Measurements from ENCODE around the gene DCAF15. TPM values are rescaled to one million over a fixed set of nuclear protein-coding genes. Genes with fewer than 3 reads are reported as not detected.

Gene DCAF15
- total and polyA plus RNA-seq, 2 experiments from 2014 or later, result 39.5 to 81.3 TPM

DNA sequence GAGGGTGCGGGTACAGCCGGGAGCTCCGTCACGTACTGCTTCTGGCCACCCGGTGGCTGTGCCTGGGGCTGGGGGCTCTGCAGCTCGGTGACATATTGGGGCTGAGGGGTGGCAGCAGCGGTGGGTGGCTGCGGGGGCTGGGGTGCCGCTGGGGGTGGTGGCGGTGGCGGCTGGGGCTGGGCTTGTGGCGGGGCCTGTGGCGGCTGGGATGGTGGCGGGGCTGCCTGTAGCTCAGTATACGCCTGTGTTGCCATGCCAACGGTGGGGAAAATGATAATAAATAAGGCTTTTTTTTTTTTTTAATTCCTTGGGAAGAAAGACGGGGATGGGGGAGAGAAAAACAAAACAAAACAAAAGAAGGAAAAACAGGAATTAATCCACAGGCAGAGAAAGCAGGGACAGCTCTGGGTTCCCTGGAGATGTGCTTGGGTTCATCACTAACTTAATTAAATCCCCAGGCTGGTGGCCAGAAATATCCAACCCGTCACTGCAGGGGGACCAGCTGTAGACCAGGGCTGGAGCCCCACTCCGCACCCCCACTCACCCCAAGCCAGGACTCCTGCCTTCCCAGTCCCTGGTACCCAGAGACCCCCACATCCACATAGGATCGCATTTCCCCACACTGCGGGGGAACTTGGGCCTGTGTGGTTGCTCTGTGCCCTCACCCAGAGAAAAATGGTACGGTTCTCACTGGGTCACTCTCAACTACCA, 41.4 kb downstream of the DCAF15 start (continued):
- TF ChIP-seq, protein P1, sequence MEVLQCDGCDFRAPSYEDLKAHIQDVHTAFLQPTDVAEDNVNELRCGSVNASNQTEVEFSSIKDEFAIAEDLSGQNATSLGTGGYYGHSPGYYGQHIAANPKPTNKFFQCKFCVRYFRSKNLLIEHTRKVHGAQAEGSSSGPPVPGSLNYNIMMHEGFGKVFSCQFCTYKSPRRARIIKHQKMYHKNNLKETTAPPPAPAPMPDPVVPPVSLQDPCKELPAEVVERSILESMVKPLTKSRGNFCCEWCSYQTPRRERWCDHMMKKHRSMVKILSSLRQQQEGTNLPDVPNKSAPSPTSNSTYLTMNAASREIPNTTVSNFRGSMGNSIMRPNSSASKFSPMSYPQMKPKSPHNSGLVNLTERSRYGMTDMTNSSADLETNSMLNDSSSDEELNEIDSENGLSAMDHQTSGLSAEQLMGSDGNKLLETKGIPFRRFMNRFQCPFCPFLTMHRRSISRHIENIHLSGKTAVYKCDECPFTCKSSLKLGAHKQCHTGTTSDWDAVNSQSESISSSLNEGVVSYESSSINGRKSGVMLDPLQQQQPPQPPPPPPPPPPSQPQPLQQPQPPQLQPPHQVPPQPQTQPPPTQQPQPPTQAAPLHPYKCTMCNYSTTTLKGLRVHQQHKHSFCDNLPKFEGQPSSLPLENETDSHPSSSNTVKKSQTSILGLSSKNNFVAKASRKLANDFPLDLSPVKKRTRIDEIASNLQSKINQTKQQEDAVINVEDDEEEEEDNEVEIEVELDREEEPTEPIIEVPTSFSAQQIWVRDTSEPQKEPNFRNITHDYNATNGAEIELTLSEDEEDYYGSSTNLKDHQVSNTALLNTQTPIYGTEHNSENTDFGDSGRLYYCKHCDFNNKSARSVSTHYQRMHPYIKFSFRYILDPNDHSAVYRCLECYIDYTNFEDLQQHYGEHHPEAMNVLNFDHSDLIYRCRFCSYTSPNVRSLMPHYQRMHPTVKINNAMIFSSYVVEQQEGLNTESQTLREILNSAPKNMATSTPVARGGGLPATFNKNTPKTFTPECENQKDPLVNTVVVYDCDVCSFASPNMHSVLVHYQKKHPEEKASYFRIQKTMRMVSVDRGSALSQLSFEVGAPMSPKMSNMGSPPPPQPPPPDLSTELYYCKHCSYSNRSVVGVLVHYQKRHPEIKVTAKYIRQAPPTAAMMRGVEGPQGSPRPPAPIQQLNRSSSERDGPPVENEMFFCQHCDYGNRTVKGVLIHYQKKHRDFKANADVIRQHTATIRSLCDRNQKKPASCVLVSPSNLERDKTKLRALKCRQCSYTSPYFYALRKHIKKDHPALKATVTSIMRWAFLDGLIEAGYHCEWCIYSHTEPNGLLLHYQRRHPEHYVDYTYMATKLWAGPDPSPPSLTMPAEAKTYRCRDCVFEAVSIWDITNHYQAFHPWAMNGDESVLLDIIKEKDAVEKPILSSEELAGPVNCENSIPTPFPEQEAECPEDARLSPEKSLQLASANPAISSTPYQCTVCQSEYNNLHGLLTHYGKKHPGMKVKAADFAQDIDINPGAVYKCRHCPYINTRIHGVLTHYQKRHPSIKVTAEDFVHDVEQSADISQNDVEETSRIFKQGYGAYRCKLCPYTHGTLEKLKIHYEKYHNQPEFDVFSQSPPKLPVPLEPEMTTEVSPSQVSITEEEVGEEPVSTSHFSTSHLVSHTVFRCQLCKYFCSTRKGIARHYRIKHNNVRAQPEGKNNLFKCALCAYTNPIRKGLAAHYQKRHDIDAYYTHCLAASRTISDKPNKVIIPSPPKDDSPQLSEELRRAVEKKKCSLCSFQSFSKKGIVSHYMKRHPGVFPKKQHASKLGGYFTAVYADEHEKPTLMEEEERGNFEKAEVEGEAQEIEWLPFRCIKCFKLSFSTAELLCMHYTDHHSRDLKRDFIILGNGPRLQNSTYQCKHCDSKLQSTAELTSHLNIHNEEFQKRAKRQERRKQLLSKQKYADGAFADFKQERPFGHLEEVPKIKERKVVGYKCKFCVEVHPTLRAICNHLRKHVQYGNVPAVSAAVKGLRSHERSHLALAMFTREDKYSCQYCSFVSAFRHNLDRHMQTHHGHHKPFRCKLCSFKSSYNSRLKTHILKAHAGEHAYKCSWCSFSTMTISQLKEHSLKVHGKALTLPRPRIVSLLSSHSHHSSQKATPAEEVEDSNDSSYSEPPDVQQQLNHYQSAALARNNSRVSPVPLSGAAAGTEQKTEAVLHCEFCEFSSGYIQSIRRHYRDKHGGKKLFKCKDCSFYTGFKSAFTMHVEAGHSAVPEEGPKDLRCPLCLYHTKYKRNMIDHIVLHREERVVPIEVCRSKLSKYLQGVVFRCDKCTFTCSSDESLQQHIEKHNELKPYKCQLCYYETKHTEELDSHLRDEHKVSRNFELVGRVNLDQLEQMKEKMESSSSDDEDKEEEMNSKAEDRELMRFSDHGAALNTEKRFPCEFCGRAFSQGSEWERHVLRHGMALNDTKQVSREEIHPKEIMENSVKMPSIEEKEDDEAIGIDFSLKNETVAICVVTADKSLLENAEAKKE (CRISPR knock-in tag; IDR thresholded peaks at IDR 0.05), result no peak

DNA sequence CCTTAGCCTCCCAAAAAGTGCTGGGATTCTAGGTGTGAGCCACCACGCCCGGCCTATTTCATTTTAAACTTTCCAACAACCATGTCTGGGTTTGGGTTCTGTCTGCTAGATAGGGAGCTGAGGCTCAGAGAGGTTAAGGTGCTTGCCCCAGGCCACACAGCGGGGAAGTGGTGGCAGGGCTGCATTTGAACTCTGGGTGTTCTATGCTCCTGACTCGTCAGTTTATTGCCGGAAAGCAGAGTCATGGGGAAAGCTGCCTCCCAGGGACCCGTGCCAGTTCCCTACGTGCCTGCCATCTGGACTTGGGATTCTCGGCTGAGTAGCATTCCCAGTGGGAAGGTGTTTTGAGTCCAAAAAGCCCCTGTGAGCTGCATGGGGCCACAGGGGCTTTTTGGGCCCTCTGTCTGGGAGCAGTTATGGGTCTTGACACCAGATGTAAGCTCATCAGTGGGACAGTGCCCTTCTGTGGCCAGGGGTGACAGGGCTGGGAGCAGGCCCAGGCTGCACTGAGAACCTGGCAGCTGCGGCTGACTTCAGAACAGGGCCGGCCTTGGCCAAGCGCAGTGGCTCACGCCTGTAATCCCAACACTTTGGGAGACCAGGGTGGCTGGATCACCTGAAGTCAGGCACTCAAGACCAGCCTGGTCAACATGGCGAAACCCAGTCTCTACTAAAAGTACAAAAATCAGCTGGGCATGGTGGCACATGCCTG, 42.9 kb downstream of the DCAF15 start:
- H3K9me2 ChIP-seq (ENCODE audit: insufficient read depth), result no peaks in the 10 kb centered on the region
- peaks cover 32% of the 10 kb centered on the region for H3K36me3 Mint-ChIP-seq (ENCODE audit: low read depth)
- no peak overlapping the region for H3K4me3 ChIP-seq
- H3K27ac Mint-ChIP-seq, result no peak overlapping the region
- H3K4me1 ChIP-seq (ENCODE audit: insufficient read depth), result peaks cover under 1% of the 10 kb centered on the region; the same call in 1 of the 2 replicates
- no peak overlapping the region for H3K4me2 ChIP-seq
- 0 out of 2 replicates have a peak, but pooled peaks cover 6% of the 10 kb centered on the region for H3K36me3 ChIP-seq (ENCODE audit: insufficient read depth)
- no peak for DNase-seq (ENCODE audit: low spot score)
- peaks cover 1% of the 10 kb centered on the region for H3K4me1 Mint-ChIP-seq
- peaks cover 18% of the 10 kb centered on the region; the same call in 2 of the 3 replicates for H3K9me3 Mint-ChIP-seq
- no peak for TF ChIP-seq EZH2 (IDR thresholded peaks at IDR 0.05; ENCODE audit: low read depth, unreplicated experiment)
- H4K20me1 ChIP-seq (replicated peaks; ENCODE audit: insufficient read depth), result no peaks in the 10 kb centered on the region
- no peak overlapping the region; the same call in 2 of the 3 replicates for H3K4me3 Mint-ChIP-seq
- H3K79me2 ChIP-seq (replicated peaks; ENCODE audit: insufficient read depth), result peaks cover 10% of the 10 kb centered on the region
- H2AFZ ChIP-seq, result no peak overlapping the region
- 0 out of 2 replicates have a peak, but pooled peaks cover 5% of the 10 kb centered on the region for H3F3A ChIP-seq (replicated peaks; ENCODE audit: low read depth)
- no peaks in the 10 kb centered on the region for H3K27me3 ChIP-seq (ENCODE audit: insufficient read depth)
- peaks cover 4% of the 10 kb centered on the region for H3K27me3 Mint-ChIP-seq (ENCODE audit: insufficient read depth, low read depth, poor library complexity)
- H3K27ac ChIP-seq (ENCODE audit: low read depth), result no peak overlapping the region
- ATAC-seq, result no peak

Measured in GM23338 (cell line).